ENCODE data around the gene DHRS3.

DNA sequence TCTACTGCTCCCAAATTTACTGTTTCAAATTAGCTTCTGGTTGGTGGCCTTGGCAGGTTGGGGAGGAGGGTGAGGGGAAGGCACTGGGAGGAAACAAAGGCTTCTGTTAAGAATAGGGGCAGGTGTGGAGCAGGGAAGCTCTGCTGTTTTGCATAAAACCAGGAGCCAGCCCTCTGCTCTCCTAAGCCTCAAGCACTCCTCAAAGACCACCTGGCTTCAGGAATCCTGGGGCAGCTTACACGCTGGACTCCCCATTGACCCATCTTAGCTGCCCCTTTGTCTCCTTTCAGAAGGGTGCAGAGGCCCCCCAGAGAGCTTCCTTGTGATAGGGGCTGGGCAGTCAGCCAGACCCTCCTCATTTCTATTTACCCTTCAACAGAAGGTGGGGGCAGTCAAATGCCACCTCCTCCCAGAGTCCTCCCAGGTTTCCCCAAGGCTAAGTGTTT is 11.5 kb upstream of the DHRS3 start:
- TF ChIP-seq, protein P1, sequence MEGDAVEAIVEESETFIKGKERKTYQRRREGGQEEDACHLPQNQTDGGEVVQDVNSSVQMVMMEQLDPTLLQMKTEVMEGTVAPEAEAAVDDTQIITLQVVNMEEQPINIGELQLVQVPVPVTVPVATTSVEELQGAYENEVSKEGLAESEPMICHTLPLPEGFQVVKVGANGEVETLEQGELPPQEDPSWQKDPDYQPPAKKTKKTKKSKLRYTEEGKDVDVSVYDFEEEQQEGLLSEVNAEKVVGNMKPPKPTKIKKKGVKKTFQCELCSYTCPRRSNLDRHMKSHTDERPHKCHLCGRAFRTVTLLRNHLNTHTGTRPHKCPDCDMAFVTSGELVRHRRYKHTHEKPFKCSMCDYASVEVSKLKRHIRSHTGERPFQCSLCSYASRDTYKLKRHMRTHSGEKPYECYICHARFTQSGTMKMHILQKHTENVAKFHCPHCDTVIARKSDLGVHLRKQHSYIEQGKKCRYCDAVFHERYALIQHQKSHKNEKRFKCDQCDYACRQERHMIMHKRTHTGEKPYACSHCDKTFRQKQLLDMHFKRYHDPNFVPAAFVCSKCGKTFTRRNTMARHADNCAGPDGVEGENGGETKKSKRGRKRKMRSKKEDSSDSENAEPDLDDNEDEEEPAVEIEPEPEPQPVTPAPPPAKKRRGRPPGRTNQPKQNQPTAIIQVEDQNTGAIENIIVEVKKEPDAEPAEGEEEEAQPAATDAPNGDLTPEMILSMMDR (IDR thresholded peaks at IDR 0.05 in 2 of 3, conservative IDR thresholded peaks at IDR 0.05 in 1 of 3; ENCODE audit: borderline replicate concordance in 1 of 3, insufficient read depth in 1 of 3, low read depth in 2 of 3, low read length in 2 of 3) = no peak
- TF ChIP-seq TCF7L2 (IDR thresholded peaks at IDR 0.05; ENCODE audit: borderline replicate concordance, extremely low read depth, insufficient read depth, insufficient read length) = no peak
- no peak for TF ChIP-seq EZH2 (IDR thresholded peaks at IDR 0.05)
- TF ChIP-seq POLR2AphosphoS5 (IDR thresholded peaks at IDR 0.05; ENCODE audit: low read depth, low read length) = no peak
- TF ChIP-seq EZH2phosphoT487 (IDR thresholded peaks at IDR 0.05; ENCODE audit: borderline replicate concordance) = no peak
- no peak for TF ChIP-seq JUND (IDR thresholded peaks at IDR 0.05)
- no peak for TF ChIP-seq SRF (IDR thresholded peaks at IDR 0.05; ENCODE audit: low read depth)
- no peak for TF ChIP-seq CBX3 (IDR thresholded peaks at IDR 0.05; ENCODE audit: low read depth)
- no peak for TF ChIP-seq POLR2A (IDR thresholded peaks at IDR 0.05; ENCODE audit: borderline replicate concordance, extremely low read depth, insufficient read depth, insufficient read length)
- TF ChIP-seq EGR1 (IDR thresholded peaks at IDR 0.05; ENCODE audit: low read depth) = no peak

Data from HCT116 (cell line).